Lung (tissue), 16 donors: ENCODE data around the gene KPRP. TPM values are rescaled to one million over a fixed set of nuclear protein-coding genes. Genes with fewer than 3 reads are reported as not detected.

Source experiments
- ATAC-seq: fragments of 200-7000 bp; cut with Tn5 transposase; one replicate; pipeline ENCODE4 v1.9.1; 2020; ENCODE audit warnings: moderate number of reproducible peaks; ENCODE audit not compliant: insufficient read depth, low FRiP score
- DNase-seq, 3 donors: peaks; one replicate each; pipeline ENCODE4 v3.0.0-alpha.2; 2013 to 2017
- H3K27ac ChIP-seq, 2 donors: one replicate each; pipeline ENCODE4 v1.5.1; 2013; ENCODE audit warnings: mild to moderate bottlenecking in 2 of 2, moderate library complexity in 2 of 2, control low read depth in 1 of 2, inconsistent platforms in 1 of 2, low read depth in 1 of 2, low read length in 1 of 2
- H3K27me3 ChIP-seq, 3 donors: one replicate each; pipeline ENCODE4 v1.5.1; 2013; ENCODE audit warnings: low read length in 2 of 3; ENCODE audit not compliant: control insufficient read depth in 3 of 3, insufficient read depth in 3 of 3
- H3K36me3 ChIP-seq, 4 donors: one replicate each; pipeline ENCODE4 v1.5.1; 2013; ENCODE audit warnings: low read length in 4 of 4, mild to moderate bottlenecking in 1 of 4, moderate library complexity in 1 of 4; ENCODE audit not compliant: control insufficient read depth in 4 of 4, insufficient read depth in 4 of 4
- H3K4me1 ChIP-seq, 5 donors: one replicate each; pipeline ENCODE4 v1.5.1; 2013; ENCODE audit warnings: low read length in 5 of 5, mild to moderate bottlenecking in 2 of 5, moderate library complexity in 1 of 5; ENCODE audit not compliant: control insufficient read depth in 5 of 5, insufficient read depth in 5 of 5
- H3K4me3 ChIP-seq: one replicate; pipeline ENCODE4 v1.5.1; 2013; ENCODE audit warnings: mild to moderate bottlenecking, control low read depth, moderate library complexity
- H3K9ac ChIP-seq, 2 donors: one replicate each; pipeline ENCODE4 v1.5.1; 2013; ENCODE audit warnings: low read length in 2 of 2, control low read depth in 1 of 2; ENCODE audit not compliant: insufficient read depth in 1 of 2
- H3K9me3 ChIP-seq, 4 donors: one replicate each; pipeline ENCODE4 v1.5.1; 2013; ENCODE audit warnings: low read length in 3 of 4, mild to moderate bottlenecking in 1 of 4, moderate library complexity in 1 of 4; ENCODE audit not compliant: control insufficient read depth in 4 of 4, insufficient read depth in 3 of 4
- CTCF ChIP-seq: IDR thresholded peaks from 2 replicates; pipeline ENCODE4 v1.5.1; 2012; ENCODE audit warnings: mild to moderate bottlenecking; ENCODE audit errors: control extremely low read depth, extremely low read depth
- WGBS, 2 donors: extraction: QIAGEN DNeasy Blood & Tissue Kit; methylation state at CpG; one replicate each; pipeline ENCODE4 v1.1.7; 2013; 5-methylcytosine and 5-hydroxymethylcytosine counted together
- long read RNA-seq, 5 donors: transcript quantifications; one replicate each; lab custom pipeline, GENCODE V29; 2026
- polyA plus RNA-seq, 2 donors: library from polyadenylated mRNA; stranded (reverse); fragments of 200-250 nt; gene quantifications; one replicate each; pipeline ENCODE4 v1.2.1, GENCODE V29; 2013
- total RNA-seq, 2 donors: library from RNA; depleted of rRNA in 1 of 2; stranded (reverse); fragments of >200 nt in 1 of 2; gene quantifications; one replicate each; pipeline ENCODE4 v1.2.1, GENCODE V29; 2014 to 2021
- donor health status: control.
- donor health status: control.
- donor health status: Bipolar disorder and iron deficiency.
- donor health status: healthy.
- donor health status: DM: yes; HTN: yes; CAD: no.

The KPRP gene, protein sequence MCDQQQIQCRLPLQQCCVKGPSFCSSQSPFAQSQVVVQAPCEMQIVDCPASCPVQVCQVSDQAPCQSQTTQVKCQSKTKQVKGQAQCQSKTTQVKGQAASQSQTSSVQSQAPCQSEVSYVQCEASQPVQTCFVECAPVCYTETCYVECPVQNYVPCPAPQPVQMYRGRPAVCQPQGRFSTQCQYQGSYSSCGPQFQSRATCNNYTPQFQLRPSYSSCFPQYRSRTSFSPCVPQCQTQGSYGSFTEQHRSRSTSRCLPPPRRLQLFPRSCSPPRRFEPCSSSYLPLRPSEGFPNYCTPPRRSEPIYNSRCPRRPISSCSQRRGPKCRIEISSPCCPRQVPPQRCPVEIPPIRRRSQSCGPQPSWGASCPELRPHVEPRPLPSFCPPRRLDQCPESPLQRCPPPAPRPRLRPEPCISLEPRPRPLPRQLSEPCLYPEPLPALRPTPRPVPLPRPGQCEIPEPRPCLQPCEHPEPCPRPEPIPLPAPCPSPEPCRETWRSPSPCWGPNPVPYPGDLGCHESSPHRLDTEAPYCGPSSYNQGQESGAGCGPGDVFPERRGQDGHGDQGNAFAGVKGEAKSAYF
- total RNA-seq (not detected), polyA plus RNA-seq (not detected)
- long read RNA-seq, donor 1 = 0 reads
- long read RNA-seq, donor 2 = 0 reads
- long read RNA-seq, donor 3 = 0 reads
- long read RNA-seq, donor 4 = 0 reads
- long read RNA-seq, donor 5 = 0 reads

GRCh38 chr1:152757747-152758146 lies at the start of gene KPRP:
Gene KPRP, plus strand, starts transcription at chr1:152758025. Its CDS starts 1,564 bp downstream, at chr1:152759589.
- Histone ChIP-seq H3K9me3 (peaks cover 0 to 5% (median 0%) of the 10 kb centered on the region in 4 donors), H3K27ac (no peak within 1 kb of the TSS), H3K4me1 (no peaks in the 10 kb centered on the region), H3K4me3 (no peak within 1 kb of the TSS), H3K36me3 (no peaks in the 10 kb centered on the region), H3K27me3 (peaks cover 0 to 1% (median 0%) of the 10 kb centered on the region in 3 donors), H3K9ac (no peak within 1 kb of the TSS)
- WGBS, 2 donors = 69 to 77% methylated on average over 6 of the region's 6 CpGs
- DNase-seq (no peak), ATAC-seq (no peak)
- TF ChIP-seq CTCF = no peak

DNA sequence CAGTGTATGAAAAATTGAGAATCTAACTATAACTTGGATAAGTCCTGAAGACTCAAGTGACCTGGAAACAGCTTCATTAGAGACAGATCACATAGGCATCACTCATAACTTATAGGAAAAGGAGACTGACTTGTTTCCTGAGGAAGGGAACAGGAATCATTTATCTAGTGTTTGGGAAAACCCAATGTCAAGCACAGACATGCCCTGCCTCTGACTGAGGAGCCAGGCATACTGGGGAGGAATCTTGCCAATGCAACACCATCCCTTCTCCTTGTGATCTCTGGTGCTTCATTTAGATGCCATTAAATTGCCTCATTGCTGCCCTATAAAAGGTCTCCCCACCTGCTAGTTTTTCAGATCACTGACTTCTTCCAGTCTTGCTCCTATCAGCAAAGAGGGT lies 39.6 kb upstream of the KPRP start:
- no peaks in the 10 kb centered on the region for H3K27me3 ChIP-seq
- H3K4me3 ChIP-seq = no peak overlapping the region
- no peaks in the 10 kb centered on the region for H3K36me3 ChIP-seq
- no peak for TF ChIP-seq CTCF
- DNase-seq (no peak), ATAC-seq (no peak)
- no peak overlapping the region for H3K27ac ChIP-seq
- H3K9me3 ChIP-seq = peaks cover 0 to 7% (median 4%) of the 10 kb centered on the region in 4 donors
- peaks cover 0 to 4% (median 0%) of the 10 kb centered on the region in 5 donors for H3K4me1 ChIP-seq
- H3K9ac ChIP-seq = no peak overlapping the region

GRCh38 chr1:152725261-152725660 lies 32.6 kb upstream of the KPRP start:
- H3K36me3 ChIP-seq = no peaks in the 10 kb centered on the region
- H3K4me3 ChIP-seq = no peak overlapping the region
- DNase-seq = no peak
- no peak for TF ChIP-seq CTCF
- H3K9me3 ChIP-seq = peaks cover 0 to 1% (median 0%) of the 10 kb centered on the region in 4 donors
- H3K27me3 ChIP-seq = no peaks in the 10 kb centered on the region
- H3K9ac ChIP-seq = no peak overlapping the region
- no peaks in the 10 kb centered on the region for H3K4me1 ChIP-seq
- H3K27ac ChIP-seq = no peak overlapping the region
- ATAC-seq = no peak
